GM23338 (cell line): Measurements from ENCODE around the gene OR1I1. TPM values are rescaled to one million over a fixed set of nuclear protein-coding genes. Genes with fewer than 3 reads are reported as not detected.

Experiments
- ATAC-seq: fragments of 200-7000 bp; cut with Tn5 transposase; 3 replicates; pipeline ENCODE4 v1.9.1; 2020
- DNase-seq: peaks from one replicate; pipeline ENCODE4 v3.0.0-alpha.2; 2015; ENCODE audit warnings: low spot score
- H2AFZ ChIP-seq: fragments of 200-600 bp; sonication (generic); 2 replicates; pipeline ENCODE4 v1.8.0; 2016; ENCODE audit warnings: antibody characterized with exemption, mild to moderate bottlenecking, moderate library complexity
- H3F3A ChIP-seq: fragments of 200-600 bp; sonication (generic); replicated peaks from 2 replicates; pipeline ENCODE4 v1.8.0; 2017; ENCODE audit warnings: antibody characterized with exemption, mixed run types, low read depth
- H3K27ac ChIP-seq: fragments of 200-600 bp; sonication (generic); 2 replicates; pipeline ENCODE4 v1.6.1; 2016; ENCODE audit warnings: low read depth
- H3K27me3 ChIP-seq: fragments of 200-600 bp; sonication (generic); 2 replicates; pipeline ENCODE4 v1.8.0; 2016; ENCODE audit warnings: mild to moderate bottlenecking, mixed run types, moderate library complexity; ENCODE audit not compliant: insufficient read depth
- H3K36me3 ChIP-seq: fragments of 200-600 bp; sonication (generic); 2 replicates; pipeline ENCODE4 v1.8.0; 2016; ENCODE audit warnings: mild to moderate bottlenecking; ENCODE audit not compliant: insufficient read depth
- H3K4me1 ChIP-seq: fragments of 200-600 bp; sonication (generic); 2 replicates; pipeline ENCODE4 v1.8.0; 2016; ENCODE audit warnings: mild to moderate bottlenecking, moderate library complexity; ENCODE audit not compliant: insufficient read depth
- H3K4me2 ChIP-seq: fragments of 200-600 bp; sonication (generic); 2 replicates; pipeline ENCODE4 v1.7.1; 2017; ENCODE audit warnings: mixed run types
- H3K4me3 ChIP-seq: fragments of 200-600 bp; sonication (generic); 2 replicates; pipeline ENCODE4 v1.6.1; 2016; ENCODE audit warnings: mixed run types
- H3K79me2 ChIP-seq: fragments of 200-600 bp; sonication (generic); replicated peaks from 2 replicates; pipeline ENCODE4 v1.8.0; 2017; ENCODE audit warnings: mild to moderate bottlenecking; ENCODE audit not compliant: insufficient read depth
- H3K9me2 ChIP-seq: fragments of 200-600 bp; sonication (generic); 2 replicates; pipeline ENCODE4 v1.8.0; 2017; ENCODE audit not compliant: insufficient read depth
- H4K20me1 ChIP-seq: fragments of 200-600 bp; sonication (generic); replicated peaks from 2 replicates; pipeline ENCODE4 v1.8.0; 2017; ENCODE audit warnings: mild to moderate bottlenecking; ENCODE audit not compliant: insufficient read depth
- H3K27ac Mint-ChIP-seq: 2 replicates; pipeline ENCODE4 v1.8.0; 2020; ENCODE audit warnings: inconsistent platforms, mild to moderate bottlenecking, moderate library complexity, mixed read lengths
- H3K27me3 Mint-ChIP-seq: 3 replicates; pipeline ENCODE4 v1.8.0; 2022; ENCODE audit warnings: low read depth, mild to moderate bottlenecking, moderate library complexity, mixed read lengths, inconsistent platforms; ENCODE audit not compliant: insufficient read depth, poor library complexity
- H3K36me3 Mint-ChIP-seq: 3 replicates; pipeline ENCODE4 v1.8.0; 2021; ENCODE audit warnings: low read depth, mild to moderate bottlenecking, inconsistent platforms, moderate library complexity, mixed read lengths
- H3K4me1 Mint-ChIP-seq: 3 replicates; pipeline ENCODE4 v1.8.0; 2020; ENCODE audit warnings: mild to moderate bottlenecking, inconsistent platforms, mixed read lengths
- H3K4me3 Mint-ChIP-seq: 3 replicates; pipeline ENCODE4 v1.8.0; 2021; ENCODE audit warnings: moderate library complexity, mild to moderate bottlenecking, inconsistent platforms, mixed read lengths
- H3K9me3 Mint-ChIP-seq: 3 replicates; pipeline ENCODE4 v1.8.0; 2020; ENCODE audit warnings: moderate library complexity, mild to moderate bottlenecking, inconsistent platforms, mixed read lengths
- CREB1 ChIP-seq: fragments of 250-450 bp; sonication (Bioruptor Pico); IDR thresholded peaks from 2 replicates; pipeline ENCODE4 v1.5.0; 2020; ENCODE audit warnings: low read depth, mild to moderate bottlenecking, moderate library complexity
- CTCF ChIP-seq, 2 experiments: fragments of 200-600 bp in 1 of 2; sonication (generic) in 1 of 2; conservative IDR thresholded peaks; 2 replicates each; pipeline versions ENCODE4 v1.5.1 to v1.6.1; 2016 to 2017; ENCODE audit warnings: antibody characterized with exemption in 2 of 2, low read depth in 2 of 2, mild to moderate bottlenecking in 2 of 2, moderate library complexity in 1 of 2
- ETS1 ChIP-seq: IDR thresholded peaks from 2 replicates; pipeline ENCODE4 v1.6.1; 2016; ENCODE audit warnings: antibody characterized with exemption
- EZH2 ChIP-seq: fragments of 200-600 bp; sonication (generic); IDR thresholded peaks from one replicate; pipeline ENCODE4 v1.8.0; 2017; ENCODE audit warnings: antibody characterized with exemption, mild to moderate bottlenecking, low read depth; ENCODE audit not compliant: unreplicated experiment
- JUNB ChIP-seq: IDR thresholded peaks from one replicate; pipeline ENCODE4 v1.6.1; 2016; ENCODE audit warnings: antibody characterized with exemption; ENCODE audit not compliant: unreplicated experiment
- NANOG ChIP-seq: IDR thresholded peaks from 2 replicates; pipeline ENCODE4 v1.6.1; 2016; ENCODE audit warnings: antibody characterized with exemption, borderline replicate concordance
- STAT1 ChIP-seq: IDR thresholded peaks from one replicate; pipeline ENCODE4 v1.6.1; 2016; ENCODE audit warnings: antibody characterized with exemption; ENCODE audit not compliant: unreplicated experiment
- ZNF114 ChIP-seq: fragments of 250-450 bp; sonication (Bioruptor Pico); IDR thresholded peaks from 2 replicates; pipeline ENCODE4 v1.5.0; 2020; ENCODE audit warnings: mild to moderate bottlenecking, moderate library complexity
- ZNF331 ChIP-seq: fragments of 250-450 bp; sonication (Bioruptor Pico); IDR thresholded peaks from 2 replicates; pipeline ENCODE4 v1.5.0; 2020; ENCODE audit warnings: low read depth, mild to moderate bottlenecking, moderate library complexity
- ZNF462 ChIP-seq: fragments of 250-450 bp; sonication (Bioruptor Pico); IDR thresholded peaks from 2 replicates; pipeline ENCODE4 v1.5.0; 2020; ENCODE audit warnings: mild to moderate bottlenecking, moderate library complexity
- polyA plus RNA-seq: library from polyadenylated mRNA; unstranded; fragments of >200 nt; fragmentation: Nextera tagmentation; extraction: Ambion mirVana; gene quantifications from 2 replicates; pipeline ENCODE4 v1.2.1, GENCODE V29; 2016
- total RNA-seq: library from RNA; depleted of rRNA; stranded (reverse); fragments of >200 nt; shearing (Covaris generic); gene quantifications from 2 replicates; pipeline ENCODE4 v1.2.3, GENCODE V29; 2014

The OR1I1 gene
- total and polyA plus RNA-seq, 2 experiments from 2014 or later, result not detected

GRCh38 chr19:15047680-15048079, 34.3 kb upstream of the OR1I1 start (continued):
- TF ChIP-seq ETS1 (no peak), NANOG (no peak), JUNB (no peak)

GRCh38 chr19:15048128-15048527, 33.9 kb upstream of the OR1I1 start:
- peaks cover 2% of the 10 kb centered on the region for H3K27me3 Mint-ChIP-seq
- Histone ChIP-seq H3K4me1 (no peaks in the 10 kb centered on the region), H3K36me3 (no peaks in the 10 kb centered on the region), H3K9me2 (peaks cover 8% of the 10 kb centered on the region; the same call in 1 of the 2 replicates), H3K4me3 (no peak overlapping the region), H4K20me1 (no peaks in the 10 kb centered on the region), H2AFZ (peak overlapping the region; percentile 43; the same call in 1 of the 2 replicates), H3K27ac (no peak overlapping the region), H3K27me3 (no peaks in the 10 kb centered on the region), H3K79me2 (no peaks in the 10 kb centered on the region), H3F3A (no peaks in the 10 kb centered on the region), H3K4me2 (no peak overlapping the region)
- H3K4me3 Mint-ChIP-seq, result no peak overlapping the region
- H3K9me3 Mint-ChIP-seq, result peaks cover 90% of the 10 kb centered on the region
- no peak overlapping the region for H3K27ac Mint-ChIP-seq
- DNase-seq (no peak), ATAC-seq (no peak)
- H3K4me1 Mint-ChIP-seq, result no peaks in the 10 kb centered on the region
- TF ChIP-seq EZH2 (no peak), ZNF114 (CRISPR knock-in tag) (no peak), ZNF331 (no peak), STAT1 (no peak), JUNB (no peak), ZNF462 (CRISPR knock-in tag) (no peak), NANOG (no peak), CREB1 (CRISPR knock-in tag) (no peak), ETS1 (no peak), CTCF (conservative IDR thresholded peaks at IDR 0.05; ENCODE audit: low read depth in 2 of 2) (no peak)
- peaks cover 19% of the 10 kb centered on the region for H3K36me3 Mint-ChIP-seq
